ENCODE measurements around the gene CRK.
"Not testable (repeated sequence)": the region's sequence is repeated elsewhere in the genome, so short reads cannot be mapped to it uniquely, and the experiment has no call there.

The CRK gene

DNA sequence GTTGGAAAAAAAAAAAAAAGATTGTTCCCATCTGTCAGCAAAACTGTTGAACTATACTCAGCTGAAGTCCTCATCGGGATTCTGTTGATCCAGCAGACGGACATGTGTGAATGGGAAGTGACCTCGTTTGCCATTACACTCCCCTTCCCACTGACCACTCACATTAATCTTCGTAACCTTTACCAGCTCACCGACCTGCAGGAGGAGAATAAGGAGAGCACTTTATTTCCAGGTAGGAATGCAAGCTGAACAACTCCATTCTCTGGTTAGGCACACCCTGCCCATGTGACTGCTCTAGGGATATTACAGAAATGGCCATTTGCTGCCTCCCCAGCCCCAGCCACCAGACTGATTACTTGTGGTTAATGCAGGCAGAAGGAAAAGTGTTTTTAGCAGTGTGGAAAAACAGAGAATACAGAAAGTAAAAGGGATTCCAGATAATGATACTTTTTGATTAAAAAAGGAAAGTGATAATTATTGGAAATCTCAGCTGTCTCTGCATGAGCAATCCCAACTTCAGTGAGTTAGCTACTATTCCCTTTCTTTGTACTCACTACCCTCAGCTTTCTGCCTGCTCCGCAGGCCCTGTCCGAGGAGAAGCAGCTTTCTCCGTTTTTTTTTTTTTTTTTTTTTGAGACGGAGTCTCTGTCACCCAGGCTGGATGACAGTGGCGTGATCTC lies 32.4 kb downstream of the CRK start:
- DNase-seq (ENCODE audit: low read depth, low spot score) = no peak

DNA sequence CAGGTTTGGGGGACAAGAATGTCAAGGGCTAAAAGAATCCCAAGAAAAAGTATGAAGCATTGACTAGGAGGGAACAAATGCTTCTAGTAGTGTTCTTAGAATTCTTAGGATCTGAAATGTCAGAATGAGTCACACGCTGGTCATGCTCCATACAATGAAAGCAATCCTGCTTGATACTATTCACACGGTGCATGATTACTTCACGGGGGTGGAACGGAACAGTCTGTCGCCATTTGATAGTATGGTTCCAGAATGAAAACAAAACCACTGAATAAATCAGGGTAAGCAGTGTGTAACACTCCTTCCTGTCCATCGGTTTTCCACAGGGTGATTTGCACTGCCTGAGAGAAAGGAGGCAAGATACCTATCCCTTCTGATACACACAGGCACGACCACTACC lies 33.1 kb downstream of the CRK start:
- no peak for DNase-seq (ENCODE audit: low read depth, low spot score)

DNA sequence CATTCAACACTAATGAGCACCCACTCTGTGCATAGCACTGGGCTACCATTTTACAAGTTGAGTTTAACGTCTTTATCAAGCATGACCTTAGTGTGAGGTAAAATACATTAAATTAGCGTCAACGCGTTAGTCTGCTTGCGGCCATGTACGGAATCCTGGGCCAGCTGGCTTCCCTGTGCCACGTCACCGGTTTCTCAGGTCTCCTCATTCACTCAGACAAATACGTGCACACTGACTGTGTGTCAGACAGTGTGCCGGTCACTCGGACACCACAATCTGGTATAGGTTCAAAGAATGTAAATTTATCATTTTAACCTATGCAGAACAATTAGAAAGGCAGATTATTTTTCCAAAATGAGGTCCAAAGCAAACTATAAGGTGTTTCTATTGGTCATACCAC lies 34.6 kb downstream of the CRK start:
- no peak for DNase-seq (ENCODE audit: low read depth, low spot score)

DNA sequence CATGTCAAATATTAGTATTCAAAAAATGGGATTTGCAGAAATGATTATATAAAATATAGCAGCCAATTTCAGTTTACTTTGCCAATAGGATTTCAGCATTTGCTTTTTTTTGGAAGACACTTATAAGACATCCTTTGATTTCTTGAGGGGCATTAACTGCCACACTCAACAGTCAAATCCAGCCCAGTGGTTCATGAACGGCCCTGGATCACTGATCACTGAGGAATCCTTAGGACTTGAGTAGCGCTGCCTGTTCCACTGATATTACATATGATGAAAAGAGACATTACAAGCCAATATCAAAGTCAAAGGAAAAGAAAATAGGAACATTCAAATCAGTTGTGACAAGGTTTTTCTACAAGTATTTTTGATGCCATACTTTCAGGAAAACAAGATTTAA lies 35.1 kb downstream of the CRK start:
- no peak for DNase-seq (ENCODE audit: low read depth, low spot score)

DNA sequence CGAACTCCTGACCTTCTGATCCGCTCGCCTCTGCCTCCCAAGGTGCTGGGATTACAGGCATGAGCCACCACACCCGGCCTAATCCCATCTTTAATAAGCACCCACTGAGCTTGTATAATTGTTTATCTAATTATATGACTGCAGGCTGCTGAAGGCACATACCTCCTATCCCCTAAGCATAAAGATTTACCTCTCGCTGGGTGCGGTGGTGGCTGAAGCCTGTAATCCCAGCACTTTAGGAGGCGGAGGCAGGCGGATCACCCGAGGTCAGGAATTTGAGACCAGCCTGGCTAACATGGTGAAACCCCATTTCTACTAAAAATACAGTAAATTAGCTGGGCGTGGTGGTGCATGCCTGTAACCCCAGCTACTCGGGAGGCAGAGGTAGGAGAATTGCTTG lies 35.9 kb downstream of the CRK start:
- no peak for DNase-seq (ENCODE audit: low read depth, low spot score)

DNA sequence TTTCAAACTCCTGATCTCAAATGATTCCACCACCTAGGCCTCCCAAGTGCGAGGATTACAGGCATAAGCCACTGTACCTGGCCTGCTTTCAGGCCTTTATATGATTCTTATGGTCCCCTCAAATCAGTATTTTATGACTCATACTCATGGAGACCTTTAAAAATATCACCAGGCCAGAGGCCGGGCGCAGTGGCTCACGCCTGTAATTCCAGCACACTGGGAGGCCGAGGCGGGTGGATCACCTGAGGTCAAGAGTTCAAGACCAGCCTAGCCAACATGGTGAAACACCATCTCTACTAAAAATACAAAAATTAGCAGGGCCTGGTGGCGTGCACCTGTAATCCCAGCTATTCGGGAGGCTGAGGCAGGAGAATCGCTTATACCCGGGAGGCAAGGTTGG lies 37.6 kb downstream of the CRK start:
- not testable (repeated sequence) for DNase-seq (ENCODE audit: low read depth, low spot score)

GRCh38 chr17:1416414-1416813 lies 39.6 kb downstream of the CRK start:
- no peak for DNase-seq (ENCODE audit: low read depth, low spot score)

DNA sequence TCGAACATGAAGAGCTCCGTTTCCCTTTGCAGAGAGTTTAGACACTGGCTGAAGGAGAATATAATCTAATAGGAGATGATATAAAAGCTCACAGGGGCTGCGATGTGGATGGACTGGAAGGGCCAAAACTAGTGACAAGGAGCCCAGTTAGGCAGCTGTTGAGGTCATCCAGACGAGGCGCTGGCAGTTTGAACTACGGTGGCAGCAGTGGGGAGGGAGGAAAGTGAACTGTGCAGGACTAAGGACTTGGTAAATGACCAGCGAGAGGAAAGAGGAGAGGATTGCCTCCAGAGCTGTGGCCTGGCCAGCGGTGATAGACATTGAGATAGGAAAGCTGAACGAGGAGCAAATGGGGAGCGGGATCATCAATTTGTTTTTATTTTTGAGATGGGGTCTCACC lies 41.4 kb downstream of the CRK start:
- DNase-seq (ENCODE audit: low read depth, low spot score) = no peak

- DNase-seq (ENCODE audit: low read depth, low spot score) = no peak
Observed at GRCh38 chr17:1414001-1414574, 41.9 kb downstream of the CRK start.

- no peak for DNase-seq (ENCODE audit: low read depth, low spot score)
Observed at GRCh38 chr17:1413281-1413791, 42.7 kb downstream of the CRK start.

- no peak for DNase-seq (ENCODE audit: low read depth, low spot score)
Observed at GRCh38 chr17:1412185-1413110, 43.6 kb downstream of the CRK start.

DNA sequence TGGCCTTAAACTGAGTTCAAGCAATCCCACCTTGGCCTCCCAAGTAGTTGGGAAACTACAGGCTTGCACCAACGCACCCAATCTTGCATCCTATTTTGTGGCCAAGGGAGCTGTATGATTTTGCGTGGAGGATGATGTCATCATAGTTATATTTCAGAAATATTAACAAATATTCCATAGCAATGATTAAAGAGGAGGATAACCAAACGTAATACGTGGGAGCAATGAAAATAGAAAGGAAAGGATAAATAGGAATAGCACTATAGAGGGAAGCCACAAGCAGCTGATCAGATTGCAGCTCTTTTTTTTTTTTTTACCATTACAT lies 53.8 kb downstream of the CRK start:
- DNase-seq (ENCODE audit: low read depth, low spot score) = no peak

DNA sequence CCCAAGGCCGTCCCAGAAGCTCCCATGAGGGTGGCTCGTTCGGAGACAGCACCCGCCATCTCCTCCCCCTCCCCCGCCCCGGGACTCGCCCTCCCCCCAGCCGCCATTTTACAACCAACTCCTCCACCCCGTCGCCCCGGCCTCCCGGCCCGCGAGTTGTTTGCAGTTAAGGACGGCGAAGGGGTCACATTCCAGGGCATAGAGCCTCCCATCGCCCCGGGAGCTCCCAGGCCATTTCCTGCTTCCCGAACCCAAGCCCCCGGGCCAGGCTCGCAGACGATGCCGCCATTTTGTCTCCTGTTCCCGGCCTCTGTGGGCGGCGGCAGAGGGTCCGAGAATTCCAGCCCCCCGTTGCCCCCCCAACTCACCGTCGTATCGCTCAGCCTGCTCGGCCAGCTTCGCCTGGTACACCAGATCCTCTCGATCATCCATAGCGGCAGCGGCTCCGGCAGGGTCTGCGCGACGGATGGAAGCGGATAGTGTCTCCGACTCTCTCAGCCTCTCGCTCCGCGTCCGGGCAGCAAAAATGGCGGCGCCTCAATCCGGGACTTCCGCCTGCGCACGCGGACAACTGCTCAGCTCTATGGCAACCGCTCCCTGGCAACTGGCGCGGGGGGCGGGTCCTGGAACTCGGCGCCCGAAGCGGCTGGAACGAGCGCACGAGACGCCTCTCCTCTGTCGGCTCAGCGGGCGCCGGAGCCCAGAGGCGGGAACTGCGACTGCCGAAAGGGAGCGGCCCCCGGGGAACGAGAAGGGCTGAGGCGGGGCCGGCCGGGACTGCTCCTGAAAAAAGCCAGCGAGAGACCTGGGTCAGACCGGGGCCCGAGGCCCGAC lies 56.1 kb downstream of the CRK start, which contains the start of gene YWHAE:
TSS of gene YWHAE (minus strand) at position 544 of the 834 bp plus-strand sequence. CDS start at position 432, 112 bp downstream.
- DNase-seq (ENCODE audit: low read depth, low spot score) = peak; percentile 69

DNA sequence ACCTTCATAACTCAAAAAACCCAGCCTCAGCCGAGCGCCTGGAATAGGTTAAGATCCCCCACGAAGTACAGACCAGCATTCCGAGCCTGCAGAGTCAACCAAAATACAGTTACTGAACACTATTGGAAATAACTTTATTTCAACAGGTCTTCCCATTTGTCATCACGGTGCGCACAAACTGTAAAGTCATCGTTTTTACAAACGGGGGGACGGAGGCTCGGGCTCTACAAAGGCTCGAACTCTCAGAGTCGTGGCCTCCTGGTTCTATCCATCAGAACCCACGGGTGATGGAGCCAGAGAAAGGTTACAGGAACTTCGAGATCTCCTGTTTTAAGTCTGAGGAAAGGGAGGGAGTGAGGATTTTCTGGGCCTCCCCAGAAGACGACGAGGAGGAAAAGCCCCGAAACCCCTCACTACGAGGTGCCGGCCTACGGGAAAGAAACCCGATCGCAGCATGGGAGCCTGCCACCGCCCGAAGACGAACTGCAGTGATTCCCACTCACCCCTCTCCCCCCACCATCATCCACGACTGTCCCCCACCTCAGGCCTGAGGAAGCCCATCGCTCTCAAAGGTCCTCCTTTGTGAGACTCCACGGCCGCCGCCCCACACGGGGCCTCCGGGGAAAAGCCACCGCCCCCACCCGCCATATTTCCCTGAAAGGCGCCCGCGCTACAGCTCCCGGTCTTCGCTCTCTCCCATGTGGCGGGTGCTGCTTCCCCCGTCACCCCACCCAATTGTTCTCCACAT lies 56.9 kb downstream of the CRK start:
- DNase-seq (ENCODE audit: low read depth, low spot score) = no peak

DNA sequence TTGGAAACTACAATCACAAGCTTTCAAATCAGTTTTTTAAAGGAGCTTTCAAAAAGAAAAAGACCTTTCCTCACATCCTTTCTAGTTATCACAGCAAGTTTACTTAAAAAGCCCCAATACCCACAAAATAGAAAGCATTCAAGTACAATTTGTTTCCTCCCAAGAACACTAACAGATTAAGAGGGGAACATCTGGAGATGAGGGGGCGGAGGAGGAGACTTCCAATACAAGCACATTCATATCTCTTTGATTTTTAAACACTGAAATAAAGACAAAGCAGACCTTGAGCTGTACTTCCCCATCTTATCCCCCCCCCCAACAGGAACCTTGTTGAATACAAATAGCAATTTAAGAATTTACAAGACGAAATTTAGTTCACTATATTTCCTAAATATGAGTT lies 58.0 kb downstream of the CRK start:
- no peak for DNase-seq (ENCODE audit: low read depth, low spot score)

DNA sequence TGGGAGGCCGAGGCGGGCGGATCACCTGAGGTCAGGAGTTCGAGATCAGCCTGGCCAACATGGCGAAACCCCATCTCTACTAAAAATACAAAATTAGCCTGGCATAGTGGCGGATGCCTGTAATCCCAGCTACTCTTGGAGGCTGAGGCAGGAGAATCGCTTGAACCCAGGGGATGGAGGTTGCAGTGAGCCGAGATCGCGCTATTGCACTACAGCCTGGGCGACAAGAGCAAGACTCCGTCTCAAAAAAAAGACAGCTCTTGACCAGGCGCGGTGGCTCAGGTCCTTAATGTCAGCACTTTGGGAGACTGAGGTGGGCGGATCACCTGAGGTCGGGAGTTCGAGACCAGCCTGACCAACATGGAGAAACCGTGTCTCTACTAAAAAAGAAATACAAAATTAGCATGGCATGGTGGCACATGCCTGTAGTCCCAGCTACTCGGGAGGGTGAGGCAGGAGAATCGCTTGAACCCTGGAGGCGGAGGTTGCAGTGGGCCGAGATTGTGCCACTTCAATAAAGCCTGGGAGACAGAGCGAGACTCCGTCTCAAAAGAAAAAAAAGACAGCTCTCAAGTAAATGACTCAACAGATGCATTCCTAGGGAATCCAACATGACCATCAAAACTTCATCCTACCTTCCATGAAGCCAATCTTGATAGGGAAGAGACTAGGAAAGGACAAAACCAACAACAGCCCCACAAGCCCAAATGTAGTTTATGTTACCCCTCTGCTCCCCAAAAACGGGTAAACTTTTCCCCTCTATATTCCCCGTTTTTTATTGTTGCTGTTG lies 60.0 kb downstream of the CRK start:
- DNase-seq (ENCODE audit: low read depth, low spot score) = not testable (repeated sequence)

GRCh38 chr17:1391577-1391976 lies 64.5 kb downstream of the CRK start:
- DNase-seq (ENCODE audit: low read depth, low spot score) = no peak

GRCh38 chr17:1390432-1391367 lies 65.3 kb downstream of the CRK start:
- no peak for DNase-seq (ENCODE audit: low read depth, low spot score)
